ENCODE results near the gene LAMTOR2. TPM values are rescaled to one million over a fixed set of nuclear protein-coding genes. Genes with fewer than 3 reads are reported as not detected.
"Not testable (repeated sequence)": the region's sequence is repeated elsewhere in the genome, so short reads cannot be mapped to it uniquely, and the experiment has no call there.

Gene LAMTOR2
- total RNA-seq, 1 experiment from 2014 or later = 70.9 TPM

DNA sequence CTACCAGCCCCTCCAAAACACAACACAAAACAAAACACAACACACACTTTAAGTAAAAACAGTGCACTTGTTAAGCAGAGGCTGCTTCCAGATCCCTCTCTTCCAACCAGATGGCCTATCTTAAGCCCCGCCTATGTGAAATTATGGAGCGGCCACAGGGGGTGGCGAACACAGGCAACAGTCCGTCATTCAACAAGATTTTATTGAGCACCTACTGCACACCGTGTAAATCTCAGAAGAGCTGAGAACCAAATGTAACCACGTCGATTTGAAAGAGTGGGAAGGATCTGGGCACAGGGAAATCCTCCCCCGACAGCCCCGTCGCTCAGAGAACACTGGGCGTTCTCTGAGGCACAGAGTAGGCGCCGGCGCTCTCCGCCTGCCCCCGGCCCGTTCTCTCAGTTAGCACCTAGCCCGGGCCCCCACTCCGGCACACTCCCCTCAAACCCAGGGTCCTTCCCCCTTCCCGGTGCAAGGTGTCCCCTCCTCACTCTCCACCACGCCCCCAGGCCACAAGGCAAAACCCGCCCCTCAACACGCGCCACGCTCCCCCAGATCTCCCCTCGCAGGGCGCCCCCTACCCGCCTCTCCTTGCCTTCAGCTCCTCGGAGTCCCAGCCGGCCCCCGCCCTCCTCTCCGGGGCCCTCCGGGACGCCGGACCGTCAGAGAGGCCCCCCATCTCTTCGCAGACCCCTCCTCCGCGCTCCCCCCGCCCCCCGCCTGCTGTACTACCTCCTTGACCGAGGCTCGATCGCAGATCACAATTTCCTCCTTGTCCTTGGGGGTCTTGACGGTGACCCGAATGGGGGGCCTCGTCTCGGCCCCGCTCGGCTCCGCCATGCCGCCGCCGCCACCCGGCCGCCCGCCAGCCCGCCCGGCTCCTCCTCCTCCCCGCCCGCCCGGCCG, 1.5 kb upstream of the LAMTOR2 start:
- DNase-seq (ENCODE audit: low read depth) = peak; percentile 69

DNA sequence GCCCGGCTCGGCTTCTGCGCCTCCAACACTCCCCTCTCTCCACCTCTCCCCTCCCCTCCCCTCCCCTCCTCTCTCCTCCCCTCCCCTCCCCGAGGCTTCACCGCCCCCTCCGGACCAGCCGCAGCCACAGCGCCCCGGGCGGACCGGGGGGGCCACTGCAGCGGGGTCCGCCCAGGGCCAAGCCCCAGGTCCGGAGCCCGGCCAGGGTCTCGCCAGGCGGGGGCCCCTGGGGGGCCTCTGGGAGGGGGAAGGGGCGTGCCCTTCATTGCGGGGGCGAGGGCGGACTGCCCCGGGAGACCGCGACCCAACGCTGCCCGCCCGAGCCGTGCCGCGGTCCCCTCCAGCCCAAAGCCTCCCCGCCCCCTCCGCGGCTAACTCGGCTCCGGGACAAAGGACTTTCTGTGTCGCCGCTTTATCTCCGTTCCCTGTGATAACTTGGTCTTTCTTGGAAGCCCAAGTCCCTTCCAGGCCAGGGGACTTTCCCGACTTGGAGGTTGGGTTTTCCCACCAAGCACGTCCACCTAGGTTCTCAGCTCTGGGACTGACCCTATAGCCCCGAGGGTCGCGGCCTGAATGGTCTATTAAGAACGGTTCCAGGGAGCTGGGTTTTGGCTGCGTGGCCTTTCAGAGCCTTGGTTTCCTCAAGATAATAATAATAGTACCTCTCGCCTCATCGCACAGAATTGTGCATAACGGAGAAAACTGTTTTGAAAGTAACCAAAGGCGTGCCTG, 648 bp upstream of the LAMTOR2 start, which contains the start of gene UBQLN4:
Gene UBQLN4, minus strand, starts transcription at position 31 of the 732 bp plus-strand sequence. CDS start 97 bp downstream, outside the sequence.
- peak; percentile 76 for DNase-seq (ENCODE audit: low read depth)

DNA sequence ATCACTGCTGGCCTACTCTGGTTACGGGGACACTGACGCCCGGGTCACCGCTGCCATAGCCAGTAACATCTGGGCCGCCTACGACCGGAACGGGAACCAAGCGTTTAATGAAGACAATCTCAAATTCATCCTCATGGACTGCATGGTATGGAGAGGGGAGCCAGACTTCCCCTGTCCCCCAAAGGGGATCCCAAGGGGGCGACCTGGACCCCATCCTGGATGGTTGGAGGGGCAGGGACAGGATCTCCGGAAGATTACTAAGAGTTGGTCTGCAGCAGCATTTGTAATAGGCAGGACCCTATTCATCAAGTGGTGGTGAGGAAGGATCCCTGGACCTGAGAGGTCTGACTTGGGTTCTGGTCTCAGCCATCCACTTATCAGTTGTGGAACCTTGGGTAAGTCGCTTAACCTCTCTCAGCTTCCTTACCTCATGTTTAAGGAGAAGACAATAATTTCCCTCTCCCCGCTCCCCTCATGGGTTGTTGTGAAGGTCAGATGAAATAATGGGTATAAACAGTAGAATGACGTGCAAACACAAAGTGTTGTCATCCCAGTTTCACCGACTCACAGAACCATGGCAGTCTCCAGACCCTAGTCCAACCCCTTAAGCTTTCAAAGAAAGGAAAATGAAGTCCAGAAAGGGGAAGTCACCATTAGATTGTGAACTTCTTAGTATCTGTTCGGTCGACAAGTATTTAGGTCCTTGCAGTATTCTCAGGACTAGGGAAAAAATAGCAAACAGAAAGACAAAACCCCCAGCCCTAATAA, 883 bp downstream of the LAMTOR2 start:
- no peak for DNase-seq (ENCODE audit: low read depth)

DNA sequence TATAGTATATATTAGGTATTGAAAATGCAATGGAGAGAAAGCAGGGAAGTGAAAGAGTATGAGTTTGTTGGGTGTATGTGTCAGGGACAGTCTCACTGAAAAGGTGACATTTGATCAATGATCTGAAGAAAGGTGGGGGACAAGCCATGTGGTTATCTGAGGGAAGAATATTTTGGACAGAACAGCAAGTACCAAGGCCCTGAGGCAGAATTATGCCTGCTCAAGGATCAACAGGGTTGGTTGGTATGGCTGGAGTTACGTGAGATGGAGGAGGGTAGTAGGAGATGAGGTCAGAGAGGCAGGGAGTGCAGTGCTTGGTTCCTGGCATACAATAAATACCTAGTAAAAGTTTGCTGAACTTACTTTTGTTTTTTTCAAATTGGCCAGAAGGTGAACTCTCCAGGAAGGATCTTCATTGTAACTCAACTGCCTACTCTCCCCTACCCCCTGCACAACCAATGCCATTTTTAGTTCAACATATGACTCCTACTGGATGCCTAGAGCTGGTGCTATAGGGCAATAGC, 1.8 kb downstream of the LAMTOR2 start:
- DNase-seq (ENCODE audit: low read depth) = no peak

DNA sequence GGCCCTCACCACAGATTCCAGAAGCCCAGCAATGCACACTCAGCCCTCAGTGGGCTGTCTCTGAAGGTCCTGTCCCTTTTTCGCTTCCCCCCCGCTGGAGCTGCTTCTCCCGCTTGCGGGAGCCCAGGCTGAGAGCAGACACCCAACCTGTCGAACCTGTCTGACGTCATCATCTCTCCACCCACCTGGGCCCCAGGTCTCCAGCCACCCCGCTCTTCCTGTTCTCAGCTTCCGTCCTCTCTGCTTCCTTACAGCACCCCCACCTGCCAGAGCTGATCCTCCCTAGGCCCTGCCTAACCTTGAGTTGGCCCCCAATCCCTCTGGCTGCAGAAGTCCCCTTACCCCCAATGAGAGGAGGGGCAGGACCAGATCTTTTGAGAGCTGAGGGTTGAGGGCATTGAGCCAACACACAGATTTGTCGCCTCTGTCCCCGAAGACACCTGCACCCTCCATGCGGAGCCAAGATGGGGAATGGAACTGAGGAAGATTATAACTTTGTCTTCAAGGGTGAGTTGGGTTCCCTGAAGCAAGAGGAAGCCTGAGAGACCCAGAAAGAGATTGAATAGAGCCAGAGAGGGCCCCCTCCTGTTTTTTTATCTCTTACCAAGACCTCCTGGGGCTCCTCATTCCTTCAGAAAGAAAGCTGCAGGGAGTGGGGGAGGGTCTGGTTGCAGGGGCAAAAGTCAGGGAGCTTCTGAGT, 6.5 kb downstream of the LAMTOR2 start, which contains the start of gene RAB25:
Gene RAB25, plus strand, starts transcription at position 224 of the 700 bp plus-strand sequence. Its CDS starts 241 bp downstream, at position 465.
- DNase-seq (ENCODE audit: low read depth) = no peak

DNA sequence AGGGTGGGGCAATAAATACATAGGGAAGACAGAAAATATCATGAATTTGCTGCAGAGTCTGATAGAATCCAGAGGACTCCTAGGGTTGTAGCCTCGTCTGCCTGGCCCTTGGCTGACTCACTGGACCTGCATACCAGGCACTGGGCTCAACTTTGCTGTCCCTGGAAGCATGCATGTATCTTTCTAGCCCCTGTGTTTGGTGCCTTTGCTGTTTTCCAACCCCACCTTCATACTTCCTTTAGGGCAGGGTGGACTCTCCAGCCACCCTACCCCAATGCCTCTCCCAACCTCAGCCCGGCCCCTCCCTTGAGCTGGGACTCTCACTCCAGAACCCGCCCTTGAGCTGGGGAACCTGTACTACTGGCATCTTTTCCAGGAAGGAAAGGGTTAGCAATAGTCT, 7.6 kb downstream of the LAMTOR2 start:
- DNase-seq (ENCODE audit: low read depth) = no peak

DNA sequence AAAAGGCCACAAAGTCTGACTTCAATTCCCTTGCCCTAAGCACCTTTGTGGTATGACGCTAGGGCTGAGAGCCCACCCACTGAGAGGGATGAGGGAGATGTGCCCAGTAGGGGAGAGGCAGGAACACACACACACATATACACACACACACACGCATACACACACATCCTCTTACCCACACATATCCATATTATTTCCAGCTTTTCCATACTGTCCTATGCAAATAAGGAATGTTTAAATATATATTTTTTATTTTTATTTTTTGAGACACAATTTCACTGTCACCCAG, 9.4 kb downstream of the LAMTOR2 start:
- no peak for DNase-seq (ENCODE audit: low read depth)

DNA sequence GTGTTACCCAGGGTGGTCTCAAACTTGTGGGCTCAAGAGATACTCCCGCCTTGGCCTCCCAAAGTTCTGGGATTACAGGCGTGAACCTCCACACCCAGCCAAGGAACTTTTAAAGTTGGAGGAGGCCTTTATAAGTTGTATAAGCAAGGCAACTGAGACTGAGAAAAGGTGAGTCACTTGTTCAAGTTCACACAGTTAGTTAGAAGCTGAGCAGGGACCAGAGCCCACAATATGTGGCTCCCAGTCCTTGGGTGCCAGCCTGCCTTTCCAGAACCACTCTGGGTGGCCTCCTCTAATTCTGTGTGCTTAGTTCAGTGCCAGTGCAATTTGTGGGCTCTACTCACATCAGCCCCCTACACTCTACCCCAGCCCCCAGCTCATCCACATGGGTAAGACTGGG, 10.0 kb downstream of the LAMTOR2 start:
- no peak for DNase-seq (ENCODE audit: low read depth)

DNA sequence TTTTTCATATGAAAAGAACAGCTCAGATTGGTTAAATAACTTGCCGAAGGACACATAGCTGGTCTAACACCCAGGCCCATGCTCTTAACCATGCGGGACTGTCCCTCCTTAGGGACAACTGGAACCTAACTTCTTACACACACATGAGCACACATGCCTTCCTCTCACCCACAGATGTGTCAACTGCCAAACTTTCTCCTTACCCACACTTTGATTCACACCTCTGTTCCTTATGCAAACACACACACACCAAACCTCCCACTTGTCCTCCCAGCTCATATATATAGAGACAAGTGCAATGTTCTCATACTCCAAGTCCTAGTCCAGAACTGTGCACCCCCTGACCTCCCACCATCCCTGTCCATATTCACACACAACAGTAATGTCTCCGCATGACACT, 10.6 kb downstream of the LAMTOR2 start:
- no peak for DNase-seq (ENCODE audit: low read depth)

DNA sequence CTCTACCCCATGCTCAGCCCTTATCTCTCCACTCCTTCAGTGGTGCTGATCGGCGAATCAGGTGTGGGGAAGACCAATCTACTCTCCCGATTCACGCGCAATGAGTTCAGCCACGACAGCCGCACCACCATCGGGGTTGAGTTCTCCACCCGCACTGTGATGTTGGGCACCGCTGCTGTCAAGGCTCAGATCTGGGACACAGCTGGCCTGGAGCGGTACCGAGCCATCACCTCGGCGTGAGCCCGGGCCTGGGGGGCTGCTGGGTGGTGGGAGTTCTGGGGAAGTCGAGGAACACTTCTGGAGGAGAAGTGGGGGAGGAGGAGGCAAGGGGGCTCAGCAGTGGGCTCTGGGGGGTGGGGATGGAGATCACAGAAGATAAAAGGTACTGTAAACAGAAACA, 11.3 kb downstream of the LAMTOR2 start:
- no peak for DNase-seq (ENCODE audit: low read depth)

DNA sequence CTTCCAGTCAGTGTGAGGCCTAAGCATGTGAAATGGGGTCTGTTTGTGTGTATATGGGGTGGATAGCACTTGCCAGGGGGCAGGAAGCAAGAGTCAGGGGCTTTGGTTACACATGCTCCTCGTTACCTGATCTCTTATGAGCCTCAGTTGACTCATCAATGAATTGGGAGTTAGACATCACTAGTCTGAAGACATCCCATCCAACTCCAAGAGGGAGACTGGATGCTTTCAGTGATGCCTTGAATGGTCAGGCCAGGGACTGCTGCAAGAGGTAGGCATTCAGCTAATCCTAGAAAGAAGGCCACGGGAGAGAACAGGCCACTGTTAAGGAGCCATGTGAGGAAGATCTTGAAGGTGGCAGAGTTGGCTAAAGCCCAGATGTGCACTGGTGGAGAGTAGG, 12.7 kb downstream of the LAMTOR2 start:
- no peak for DNase-seq (ENCODE audit: low read depth)

DNA sequence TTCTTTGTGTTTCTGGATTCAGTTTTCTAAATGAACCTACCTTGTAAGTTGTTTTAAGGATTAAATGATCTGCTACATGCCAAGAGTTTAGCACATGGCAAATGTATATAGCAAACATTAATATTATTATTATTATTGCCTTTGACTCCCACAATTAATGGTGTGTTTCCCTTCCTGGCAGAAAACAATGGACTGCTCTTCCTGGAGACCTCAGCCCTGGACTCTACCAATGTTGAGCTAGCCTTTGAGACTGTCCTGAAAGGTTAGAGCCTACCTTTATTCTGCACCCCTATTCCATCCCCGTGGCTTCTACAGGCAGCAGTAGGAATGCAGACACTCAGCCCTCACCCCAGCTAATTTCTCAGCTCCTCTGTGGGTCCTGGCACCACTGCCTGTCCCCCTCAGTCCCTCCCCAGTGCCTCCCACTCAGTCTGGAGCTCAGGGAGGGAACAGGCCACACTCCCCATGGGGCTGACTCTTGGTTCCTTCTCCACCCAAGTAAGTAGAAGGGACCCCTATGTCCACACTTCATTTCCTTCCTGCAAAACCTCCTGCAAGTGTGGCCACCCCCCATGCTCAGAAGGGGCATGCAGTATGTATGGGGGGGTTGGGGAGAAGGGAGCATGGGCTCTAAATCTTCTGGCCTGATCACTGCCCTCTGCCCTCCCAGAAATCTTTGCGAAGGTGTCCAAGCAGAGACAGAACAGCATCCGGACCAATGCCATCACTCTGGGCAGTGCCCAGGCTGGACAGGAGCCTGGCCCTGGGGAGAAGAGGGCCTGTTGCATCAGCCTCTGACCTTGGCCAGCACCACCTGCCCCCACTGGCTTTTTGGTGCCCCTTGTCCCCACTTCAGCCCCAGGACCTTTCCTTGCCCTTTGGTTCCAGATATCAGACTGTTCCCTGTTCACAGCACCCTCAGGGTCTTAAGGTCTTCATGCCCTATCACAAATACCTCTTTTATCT, 15.2 kb downstream of the LAMTOR2 start:
- no peak for DNase-seq (ENCODE audit: low read depth)

DNA sequence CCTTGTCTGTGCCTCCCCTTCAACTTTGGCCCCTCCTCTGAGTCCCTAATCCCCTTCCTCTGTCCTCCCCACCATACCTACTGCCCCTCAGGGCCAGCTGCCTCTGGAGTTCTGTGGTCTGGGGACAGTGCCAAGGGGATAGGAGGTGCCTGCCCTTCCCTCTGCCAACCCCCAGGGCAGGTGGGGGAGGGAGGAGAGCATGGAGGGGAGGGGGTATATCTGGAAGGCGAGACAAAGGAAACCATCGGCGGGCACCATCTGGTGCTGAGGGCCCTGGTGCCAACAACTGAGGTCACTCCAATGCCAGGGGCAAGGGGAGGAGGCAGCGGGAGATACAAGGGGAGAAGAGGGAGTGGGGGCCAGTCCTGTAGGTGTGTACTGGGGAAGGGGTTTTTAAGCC, 16.0 kb downstream of the LAMTOR2 start:
- no peak for DNase-seq (ENCODE audit: low read depth)

DNA sequence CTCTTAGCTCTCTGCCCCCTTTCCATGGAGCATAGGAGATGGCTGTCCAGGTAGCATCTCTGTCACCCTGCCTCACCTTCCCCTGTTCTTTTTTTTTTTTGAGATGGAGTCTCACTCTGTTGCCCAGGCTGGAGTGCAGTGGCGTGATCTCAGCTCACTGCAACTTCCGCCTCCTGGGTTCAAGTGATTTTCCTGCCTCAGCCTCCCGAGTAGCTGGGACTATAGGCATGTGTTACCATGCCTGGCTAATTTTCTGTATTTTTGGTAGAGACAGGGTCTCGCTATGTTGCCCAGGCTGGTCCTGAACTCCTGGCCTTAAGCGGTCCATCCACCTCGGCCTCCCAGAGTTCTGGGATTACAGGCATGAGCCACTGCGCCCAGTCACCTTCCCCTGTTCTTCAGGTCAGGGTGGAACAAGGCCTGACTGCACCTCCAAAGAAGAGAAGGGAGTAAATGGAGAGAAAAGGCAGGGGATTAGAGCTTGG, 16.8 kb downstream of the LAMTOR2 start:
- DNase-seq (ENCODE audit: low read depth) = not testable (repeated sequence)

DNA sequence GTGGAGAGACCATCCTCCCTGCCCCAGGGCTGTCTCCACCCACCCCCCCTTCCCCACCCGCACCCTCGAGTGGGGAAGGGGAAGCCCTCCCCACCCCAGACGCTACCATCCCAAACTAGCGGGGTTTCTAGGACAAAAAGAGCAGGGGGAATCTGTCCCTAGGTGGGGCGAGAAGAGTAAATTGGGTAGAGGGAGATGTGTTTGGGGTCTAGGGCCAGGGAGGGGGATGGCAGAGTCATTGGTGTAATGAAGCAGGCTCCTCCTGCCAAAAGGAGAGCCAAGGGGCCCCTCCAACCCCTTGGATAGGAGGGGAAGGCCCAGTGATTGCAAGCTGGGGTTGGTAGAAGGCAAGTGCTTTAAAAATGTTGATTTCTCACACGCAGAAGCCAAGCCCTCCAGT, 17.7 kb downstream of the LAMTOR2 start:
- no peak for DNase-seq (ENCODE audit: low read depth)

DNA sequence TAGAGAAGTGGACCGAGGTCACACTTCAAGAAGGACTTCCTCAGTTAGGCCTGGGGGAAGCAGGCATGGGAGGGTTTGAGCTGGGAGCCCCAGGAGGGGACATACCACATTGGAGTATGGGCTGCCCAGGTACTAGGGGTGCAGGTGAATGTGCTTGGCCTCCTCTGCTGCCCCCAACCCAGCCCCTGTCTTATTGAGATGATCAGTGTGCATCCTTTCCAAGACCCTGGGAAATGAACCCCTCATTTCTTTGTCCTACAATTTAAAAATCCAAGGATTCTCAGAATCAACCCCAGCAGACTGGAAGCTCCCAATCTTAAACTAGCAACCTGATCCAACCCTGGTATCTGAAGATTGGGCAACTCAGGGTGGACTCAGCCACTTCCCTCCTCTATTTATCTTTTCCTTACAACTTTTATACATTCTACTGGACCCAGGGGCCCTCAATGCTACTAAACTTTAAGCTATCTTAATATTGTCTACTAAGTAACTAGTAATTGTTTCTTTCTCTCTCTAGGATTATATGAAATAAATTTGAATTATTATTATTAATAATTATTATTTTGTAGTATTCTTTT, 18.6 kb downstream of the LAMTOR2 start:
- no peak for DNase-seq (ENCODE audit: low read depth)

DNA sequence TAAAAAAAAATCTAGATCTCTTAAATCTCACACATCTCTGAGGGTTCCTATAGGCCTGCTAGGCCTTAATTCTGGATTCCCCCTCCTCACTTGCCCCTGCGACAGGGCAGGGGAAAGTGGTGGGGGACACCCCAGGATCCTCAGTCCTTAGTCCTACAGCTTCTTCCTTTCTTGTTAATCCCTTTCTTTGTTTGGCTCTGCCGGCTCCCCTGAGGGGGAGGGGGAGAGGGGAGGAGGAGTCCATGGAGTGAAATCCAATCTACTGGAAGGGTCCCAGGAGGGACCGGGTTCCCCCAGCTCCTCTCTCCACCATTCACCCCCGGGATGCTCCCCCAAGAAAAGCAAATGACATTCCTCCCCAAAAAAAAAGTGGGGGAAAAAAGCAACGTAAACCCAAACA, 19.2 kb downstream of the LAMTOR2 start:
- no peak for DNase-seq (ENCODE audit: low read depth)

DNA sequence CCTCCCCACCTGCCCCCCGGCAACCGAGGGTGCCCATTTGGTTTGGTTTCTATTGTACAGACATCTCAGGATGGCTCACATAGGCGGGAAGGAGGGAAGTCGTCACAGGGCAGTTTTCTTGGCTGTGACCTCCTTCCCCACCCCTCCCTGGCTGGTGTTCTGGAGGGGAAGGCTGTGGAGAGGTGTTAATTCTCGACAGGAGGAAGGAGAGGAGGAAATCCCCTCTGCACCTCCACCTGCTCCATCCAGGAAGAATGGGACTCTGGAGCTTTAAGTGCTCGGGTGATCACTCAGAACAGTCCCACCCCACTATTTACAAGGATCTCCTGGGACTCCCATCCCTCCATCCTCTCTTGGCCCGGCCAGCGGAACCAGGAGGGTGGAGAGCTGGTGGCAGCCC, 20.1 kb downstream of the LAMTOR2 start:
- DNase-seq (ENCODE audit: low read depth) = no peak

DNA sequence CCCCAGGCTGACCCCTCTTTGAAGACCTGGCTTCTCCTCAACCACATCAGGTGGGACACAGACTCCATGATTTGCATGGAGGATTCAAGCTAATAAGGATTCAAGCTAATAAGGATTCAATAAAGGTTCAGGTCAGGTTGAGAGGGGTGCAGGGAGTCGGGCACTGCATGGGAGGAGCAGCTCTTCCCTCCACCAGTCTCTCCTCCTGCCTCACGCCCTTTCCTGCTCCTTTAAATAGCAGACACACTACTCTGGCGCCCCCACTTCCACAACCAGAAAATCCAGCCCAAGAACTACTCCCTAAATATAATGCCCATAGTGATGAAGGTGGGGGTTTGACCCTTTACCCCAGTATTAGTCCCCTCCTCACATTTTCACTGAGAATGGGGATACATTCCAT, 20.6 kb downstream of the LAMTOR2 start:
- no peak for DNase-seq (ENCODE audit: low read depth)
